Astrocyte of the spinal cord (primary cell): Measurements from ENCODE around the gene PKNOX2.
A peak's percentile ranks its signal among the peaks of the same experiment; 100 is the strongest.

ENCODE experiments used
- DNase-seq: peaks from one replicate; pipeline ENCODE4 v3.0.0; 2011; ENCODE audit warnings: low read depth, low spot score
- H3K4me3 ChIP-seq: 2 replicates; pipeline ENCODE4 v1.5.1; 2011; ENCODE audit warnings: low read depth, mild to moderate bottlenecking, low read length, moderate library complexity
- in situ Hi-C: cut with HindIII; loops from 2 replicates; pipeline ENCODE4 v1.10.0; 2017; ENCODE audit warnings: low sequenced_read_pairs
- TF ChIP-seq, protein P1 (sequence below): IDR thresholded peaks from 2 replicates; pipeline ENCODE4 v1.5.1; 2012; ENCODE audit warnings: low read depth, mild to moderate bottlenecking, low read length, inconsistent platforms

Gene PKNOX2

DNA sequence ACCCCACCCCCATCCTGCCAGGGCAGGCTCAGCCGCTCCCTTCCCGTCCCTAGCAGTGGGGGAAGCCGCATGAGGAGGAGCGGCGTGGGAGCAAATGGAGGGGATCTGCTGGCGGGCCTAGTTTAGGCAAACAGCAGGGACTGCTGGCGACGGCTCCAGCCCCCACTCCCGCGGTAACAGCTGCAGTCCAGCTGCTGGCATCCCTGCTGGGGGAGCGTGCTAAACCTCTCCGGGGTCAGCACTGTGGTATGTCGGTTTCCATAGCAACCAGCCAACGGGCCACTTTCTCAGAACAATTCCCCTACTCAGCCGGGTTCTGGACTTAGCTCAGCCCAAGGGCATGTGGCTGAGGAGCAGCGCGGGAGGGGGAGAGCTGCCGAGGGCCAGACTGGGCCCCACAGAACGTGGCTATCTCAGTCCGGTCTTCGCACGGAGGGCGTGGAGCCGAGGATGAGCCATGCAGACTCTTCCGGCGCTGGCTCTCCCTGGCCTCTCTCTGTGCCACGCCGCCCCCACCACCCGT, 98.8 kb downstream of the PKNOX2 start:
- in situ Hi-C loops = no loop called here
- no peak overlapping the region for H3K4me3 ChIP-seq
- TF ChIP-seq, protein P1, sequence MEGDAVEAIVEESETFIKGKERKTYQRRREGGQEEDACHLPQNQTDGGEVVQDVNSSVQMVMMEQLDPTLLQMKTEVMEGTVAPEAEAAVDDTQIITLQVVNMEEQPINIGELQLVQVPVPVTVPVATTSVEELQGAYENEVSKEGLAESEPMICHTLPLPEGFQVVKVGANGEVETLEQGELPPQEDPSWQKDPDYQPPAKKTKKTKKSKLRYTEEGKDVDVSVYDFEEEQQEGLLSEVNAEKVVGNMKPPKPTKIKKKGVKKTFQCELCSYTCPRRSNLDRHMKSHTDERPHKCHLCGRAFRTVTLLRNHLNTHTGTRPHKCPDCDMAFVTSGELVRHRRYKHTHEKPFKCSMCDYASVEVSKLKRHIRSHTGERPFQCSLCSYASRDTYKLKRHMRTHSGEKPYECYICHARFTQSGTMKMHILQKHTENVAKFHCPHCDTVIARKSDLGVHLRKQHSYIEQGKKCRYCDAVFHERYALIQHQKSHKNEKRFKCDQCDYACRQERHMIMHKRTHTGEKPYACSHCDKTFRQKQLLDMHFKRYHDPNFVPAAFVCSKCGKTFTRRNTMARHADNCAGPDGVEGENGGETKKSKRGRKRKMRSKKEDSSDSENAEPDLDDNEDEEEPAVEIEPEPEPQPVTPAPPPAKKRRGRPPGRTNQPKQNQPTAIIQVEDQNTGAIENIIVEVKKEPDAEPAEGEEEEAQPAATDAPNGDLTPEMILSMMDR = no peak
- peak; percentile 100 for DNase-seq

DNA sequence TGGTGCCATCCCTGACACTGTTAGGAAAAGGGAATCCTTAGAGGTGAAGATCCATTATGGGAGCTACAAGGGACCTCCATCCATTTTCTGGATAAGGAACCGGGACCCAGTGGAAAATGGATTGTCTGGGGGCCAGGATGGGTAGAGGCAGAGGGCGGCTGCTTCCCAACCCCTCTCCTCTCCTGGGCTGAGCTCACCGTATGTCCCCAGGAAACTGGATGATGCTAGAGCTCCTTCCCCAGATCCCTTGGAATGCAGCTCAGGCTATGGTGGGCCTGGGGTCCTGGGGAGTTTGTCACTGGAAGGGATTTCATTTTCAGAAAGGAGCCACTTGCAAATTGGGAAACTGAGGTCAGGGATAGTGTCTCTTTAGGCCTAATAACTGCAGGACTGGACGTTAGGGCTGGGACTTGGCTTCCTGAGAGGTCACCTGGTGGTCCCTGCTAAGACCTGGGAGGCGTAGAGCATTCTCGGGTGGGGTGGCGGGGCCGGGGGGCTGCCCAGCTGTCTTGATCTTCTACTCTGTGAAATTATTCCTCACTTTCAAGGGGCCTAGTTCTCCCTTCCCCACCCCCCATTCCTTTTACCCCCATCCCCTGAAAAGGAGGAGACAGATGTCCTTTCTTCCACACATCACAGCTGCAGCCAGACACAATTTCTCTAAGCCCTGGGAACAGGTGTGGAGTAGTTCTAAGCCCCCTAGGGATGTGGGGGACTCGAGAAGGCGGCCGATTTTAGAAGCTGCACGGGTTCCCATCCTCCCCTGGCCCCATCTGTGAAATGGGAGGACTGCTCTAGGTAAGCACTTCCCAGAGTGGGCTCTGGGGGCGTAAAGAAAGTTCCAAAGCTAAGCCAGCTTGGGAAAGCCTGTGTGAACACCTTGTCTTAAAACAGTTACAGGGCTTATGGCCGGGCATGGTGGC, 99.8 kb downstream of the PKNOX2 start:
- TF ChIP-seq, protein P1 = no peak
- H3K4me3 ChIP-seq = no peak overlapping the region
- no peak for DNase-seq
- in situ Hi-C loops = no loop called here

DNA sequence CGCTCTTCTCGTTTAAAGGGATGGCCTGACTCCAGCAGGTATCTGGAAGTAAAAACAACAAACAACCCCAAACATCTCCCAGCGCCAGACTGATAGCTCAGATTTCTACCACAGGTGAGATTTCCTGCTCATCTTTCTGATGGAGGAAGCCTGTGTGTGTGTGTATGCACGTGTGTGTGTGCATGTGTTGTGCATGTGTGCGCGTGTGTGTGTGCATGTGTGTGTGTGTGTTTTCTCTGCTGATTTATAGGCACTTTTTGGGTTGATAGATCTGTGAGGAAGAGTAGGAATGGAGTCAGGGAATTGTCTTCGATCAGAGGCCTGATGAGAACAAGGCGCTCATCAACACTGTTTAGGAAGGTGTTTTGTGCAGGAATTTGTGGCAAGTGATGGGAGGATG, 103.0 kb downstream of the PKNOX2 start:
- TF ChIP-seq, protein P1 = no peak
- in situ Hi-C loops = no loop called here
- DNase-seq = no peak
- no peak overlapping the region for H3K4me3 ChIP-seq

DNA sequence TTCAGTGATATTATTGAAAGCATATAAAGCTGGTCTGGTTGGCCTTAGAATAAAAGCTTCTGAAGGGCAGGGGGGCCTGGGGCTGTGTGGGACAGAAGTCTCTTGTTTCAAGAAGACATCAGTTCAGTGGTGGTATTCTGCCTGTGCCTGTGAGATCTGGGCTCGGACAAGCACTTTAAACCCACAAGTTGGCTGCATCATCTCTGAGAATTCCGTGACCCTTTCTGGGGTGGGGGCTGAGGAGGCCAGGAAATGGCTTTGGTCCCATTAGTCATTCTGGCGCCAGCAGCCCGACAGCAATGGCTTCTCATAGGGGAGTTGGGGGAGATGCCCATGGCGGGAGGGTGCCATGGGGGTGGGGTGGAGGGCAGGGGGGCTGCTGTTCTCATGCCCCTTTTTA, 104.1 kb downstream of the PKNOX2 start:
- in situ Hi-C loops = no loop called here
- H3K4me3 ChIP-seq = no peak overlapping the region
- TF ChIP-seq, protein P1 = no peak
- DNase-seq = peak; percentile 37

DNA sequence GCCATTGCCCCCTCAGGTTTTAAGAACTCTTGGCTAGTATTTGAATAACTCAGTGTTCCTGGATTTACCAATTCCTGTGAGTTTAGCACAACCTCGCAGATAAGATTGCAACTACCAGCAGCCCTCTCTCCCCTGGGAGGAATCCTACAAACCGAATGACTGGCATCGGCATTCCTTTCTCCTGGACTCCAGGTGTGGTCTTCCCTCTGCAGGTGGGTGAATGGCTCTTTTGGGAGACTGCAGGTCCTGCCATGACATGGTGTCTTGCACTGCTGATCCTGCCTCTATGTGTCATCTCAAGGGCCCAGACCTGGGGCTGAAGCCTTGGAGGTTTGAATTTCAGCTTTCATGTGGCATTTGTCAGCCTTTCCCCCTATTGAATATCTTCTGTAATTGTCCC, 105.6 kb downstream of the PKNOX2 start:
- H3K4me3 ChIP-seq = no peak overlapping the region
- TF ChIP-seq, protein P1 = no peak
- no peak for DNase-seq
- in situ Hi-C loops = no loop called here

DNA sequence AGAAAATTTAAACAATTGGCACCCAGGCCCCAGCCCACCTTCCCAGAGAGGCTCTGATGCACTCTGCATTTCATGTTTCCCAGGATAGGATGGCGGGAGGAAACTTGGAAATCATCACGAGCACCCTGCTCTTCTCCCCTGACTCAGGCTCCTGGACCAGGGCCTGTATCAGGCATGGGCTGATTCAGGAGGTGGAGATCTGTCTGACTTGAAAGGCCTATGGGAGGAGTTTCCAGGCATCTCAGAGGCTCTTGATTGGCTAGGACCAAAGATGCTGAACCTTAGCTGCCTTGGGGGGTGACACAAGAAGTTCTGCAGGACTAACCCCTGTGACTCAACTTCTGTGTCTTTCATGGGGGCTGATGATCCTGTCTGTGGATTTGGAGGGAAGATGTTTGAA, 106.2 kb downstream of the PKNOX2 start:
- no peak overlapping the region for H3K4me3 ChIP-seq
- in situ Hi-C loops = no loop called here
- peak; percentile 37 for DNase-seq
- TF ChIP-seq, protein P1 = no peak
